Upper lobe of left lung (tissue), 6 donors: ENCODE data around the gene PDGFD. TPM values are rescaled to one million over a fixed set of nuclear protein-coding genes. Genes with fewer than 3 reads are reported as not detected.

Experiments used
- ATAC-seq, 2 donors: fragments of 200-7000 bp; cut with Tn5 transposase; one replicate each; pipeline ENCODE4 v1.9.1; 2022; ENCODE audit warnings: mild to moderate bottlenecking in 2 of 2, moderate library complexity in 2 of 2; ENCODE audit not compliant: low FRiP score in 2 of 2
- DNase-seq, 2 donors: peaks; one replicate each; pipeline ENCODE4 v3.0.0-alpha.2; 2019 to 2020
- H3K27ac ChIP-seq, 4 donors: fragments of 200-600 bp; sonication (generic); one replicate each; pipeline ENCODE4 v1.5.1; 2016 to 2019
- H3K27me3 ChIP-seq, 4 donors: fragments of 200-600 bp; sonication (generic); one replicate each; pipeline ENCODE4 v1.5.1; 2017 to 2019
- H3K36me3 ChIP-seq, 4 donors: fragments of 200-600 bp; sonication (generic); one replicate each; pipeline ENCODE4 v1.5.1; 2016 to 2019
- H3K4me1 ChIP-seq, 4 donors: fragments of 200-600 bp; sonication (generic); one replicate each; pipeline ENCODE4 v1.5.1; 2018 to 2019
- H3K4me3 ChIP-seq, 4 donors: fragments of 200-600 bp; sonication (generic); one replicate each; pipeline ENCODE4 v1.5.1; 2017 to 2019; ENCODE audit warnings: mild to moderate bottlenecking in 2 of 4, moderate library complexity in 1 of 4
- H3K9me3 ChIP-seq, 4 donors: fragments of 200-600 bp; sonication (generic); one replicate each; pipeline ENCODE4 v1.5.1; 2018 to 2019
- CTCF ChIP-seq, 6 experiments: fragments of 450-650 bp in 4 of 6; fragments of 200-600 bp in 2 of 6; sonication (generic) in 2 of 6; IDR thresholded peaks; one replicate each; pipeline ENCODE4 v1.5.1; 2016 to 2019; ENCODE audit warnings: antibody characterized with exemption in 6 of 6
- EP300 ChIP-seq, 4 donors: sonication (generic); formaldehyde crosslinking; IDR thresholded peaks; one replicate each; pipeline ENCODE4 v1.5.1; 2017; ENCODE audit warnings: antibody characterized with exemption in 4 of 4, control low read depth in 2 of 4
- POLR2A ChIP-seq, 4 donors: fragments of 450-650 bp; IDR thresholded peaks; one replicate each; pipeline ENCODE4 v1.5.1; 2016 to 2017; ENCODE audit warnings: antibody characterized with exemption in 4 of 4, mild to moderate bottlenecking in 2 of 4
- POLR2AphosphoS5 ChIP-seq, 2 donors: sonication (generic); formaldehyde crosslinking; IDR thresholded peaks; one replicate each; pipeline ENCODE4 v1.5.1; 2017; ENCODE audit warnings: antibody characterized with exemption in 2 of 2
- WGBS, 2 donors: methylation state at CpG; one replicate each; pipeline ENCODE4 v1.1.5; 2017 to 2018; 5-methylcytosine and 5-hydroxymethylcytosine counted together
- total RNA-seq, 6 donors: library from RNA; depleted of rRNA in 4 of 6; stranded (reverse); fragments of >200 nt in 4 of 6; gene quantifications; one replicate each; pipeline versions ENCODE4 v1.1.0 to v1.2.1, GENCODE V29; 2016 to 2021
- donor health status: DM: no; HTN: no; CAD: no; lungs with moderate emphysema.
- donor health status: DM: no; HTN: yes; CAD: no; lungs with severe emphysema.

Gene PDGFD
- total RNA-seq, 6 donors from 2014 or later: 2.1 to 6.6 (median 2.7) TPM; not detected in 1

GRCh38 chr11:104148074-104148473 lies 15.9 kb downstream of the PDGFD start:
- Histone ChIP-seq H3K27me3 (no peaks in the 10 kb centered on the region), H3K9me3 (no peaks in the 10 kb centered on the region), H3K27ac (no peak overlapping the region), H3K4me3 (no peak overlapping the region), H3K36me3 (no peaks in the 10 kb centered on the region), H3K4me1 (no peaks in the 10 kb centered on the region)
- TF ChIP-seq CTCF (IDR thresholded peaks at IDR 0.05): no peak
- TF ChIP-seq POLR2A (IDR thresholded peaks at IDR 0.05): no peak
- TF ChIP-seq POLR2AphosphoS5 (IDR thresholded peaks at IDR 0.05): no peak
- no peak for TF ChIP-seq EP300 (IDR thresholded peaks at IDR 0.05)
- DNase-seq: no peak
- ATAC-seq: no peak
- WGBS, 2 donors: 72 to 87% methylated on average over 2 of the region's 2 CpGs

GRCh38 chr11:104146943-104147342 lies 17.0 kb downstream of the PDGFD start:
- no peak for ATAC-seq
- 64 to 82% methylated on average over 3 of the region's 3 CpGs for WGBS, 2 donors

DNA sequence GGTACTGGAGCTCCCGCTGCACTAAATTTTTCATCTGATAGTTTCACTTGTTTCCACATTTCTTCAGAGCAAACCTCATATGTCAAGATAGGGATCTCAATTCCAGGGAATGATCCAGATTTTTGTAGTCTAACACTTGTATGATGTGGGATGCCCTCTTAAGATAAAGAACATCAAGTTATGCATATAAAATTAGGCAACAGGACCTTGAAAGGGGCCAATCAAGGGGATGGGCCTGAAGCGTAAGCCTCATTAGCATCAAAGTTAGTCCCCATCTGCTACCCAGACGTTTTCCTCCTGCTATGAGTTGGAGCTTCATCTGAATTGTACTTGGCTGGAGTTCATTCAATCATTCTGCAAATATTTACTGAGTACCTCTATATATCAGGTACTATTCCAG lies 17.5 kb downstream of the PDGFD start:
- 67 to 76% methylated on average over 3 of the region's 3 CpGs for WGBS, 2 donors
- no peak for TF ChIP-seq POLR2AphosphoS5 (IDR thresholded peaks at IDR 0.05)
- no peak for TF ChIP-seq EP300 (IDR thresholded peaks at IDR 0.05)
- TF ChIP-seq CTCF (IDR thresholded peaks at IDR 0.05): no peak
- TF ChIP-seq POLR2A (IDR thresholded peaks at IDR 0.05): no peak
- H3K9me3 ChIP-seq: no peaks in the 10 kb centered on the region
- H3K36me3 ChIP-seq: no peaks in the 10 kb centered on the region
- ATAC-seq (no peak), DNase-seq (no peak)
- no peaks in the 10 kb centered on the region for H3K27me3 ChIP-seq
- H3K4me1 ChIP-seq: no peaks in the 10 kb centered on the region
- no peak overlapping the region for H3K27ac ChIP-seq
- no peak overlapping the region for H3K4me3 ChIP-seq

More at GRCh38 chr11:104146943-104147342, 17.0 kb downstream of the PDGFD start:
- TF ChIP-seq POLR2AphosphoS5 (IDR thresholded peaks at IDR 0.05) (no peak), CTCF (IDR thresholded peaks at IDR 0.05) (no peak), EP300 (IDR thresholded peaks at IDR 0.05) (no peak), POLR2A (IDR thresholded peaks at IDR 0.05) (no peak)
- Histone ChIP-seq H3K4me3 (no peak overlapping the region), H3K27me3 (no peaks in the 10 kb centered on the region), H3K9me3 (no peaks in the 10 kb centered on the region), H3K36me3 (no peaks in the 10 kb centered on the region), H3K27ac (no peak overlapping the region), H3K4me1 (no peaks in the 10 kb centered on the region)
- no peak for DNase-seq

GRCh38 chr11:104145062-104145461 lies 18.9 kb downstream of the PDGFD start:
- no peak for ATAC-seq
- WGBS, 2 donors: 89 to 90% methylated on average over 3 of the region's 3 CpGs

More at GRCh38 chr11:104145062-104145461, 18.9 kb downstream of the PDGFD start:
- Histone ChIP-seq H3K4me1 (no peaks in the 10 kb centered on the region), H3K4me3 (no peak overlapping the region), H3K36me3 (no peaks in the 10 kb centered on the region), H3K27me3 (no peaks in the 10 kb centered on the region), H3K27ac (no peak overlapping the region), H3K9me3 (no peaks in the 10 kb centered on the region)
- TF ChIP-seq EP300 (IDR thresholded peaks at IDR 0.05): no peak
- TF ChIP-seq CTCF (IDR thresholded peaks at IDR 0.05): no peak
- TF ChIP-seq POLR2AphosphoS5 (IDR thresholded peaks at IDR 0.05): no peak
- no peak for TF ChIP-seq POLR2A (IDR thresholded peaks at IDR 0.05)
- no peak for DNase-seq
